ENCODE measurements around the gene CFH. TPM values are rescaled to one million over a fixed set of nuclear protein-coding genes. Genes with fewer than 3 reads are reported as not detected.

CFH gene
- total RNA-seq = 100 to 1,000 TPM in 3 of 4 donors, 10 to 100 TPM in 1; 65.1 to 285 (median 127) TPM

GRCh38 chr1:196651637-196652215 lies at the start of gene CFH:
CFH (plus strand) TSS chr1:196652043; CDS start chr1:196652118, 75 bp downstream.
- ATAC-seq (ENCODE audit: low FRiP score) (peak; percentile 78), DNase-seq (ENCODE audit: low spot score) (no peak)
- no peak for TF ChIP-seq CTCF (IDR thresholded peaks at IDR 0.05)

- ATAC-seq (ENCODE audit: low FRiP score) (no peak), DNase-seq (ENCODE audit: low spot score) (no peak)
- no peak for TF ChIP-seq CTCF (IDR thresholded peaks at IDR 0.05)
Observed at GRCh38 chr1:196603651-196604050, 48.2 kb upstream of the CFH start.

GRCh38 chr1:196607981-196608380 lies 43.9 kb upstream of the CFH start:
- TF ChIP-seq CTCF (IDR thresholded peaks at IDR 0.05) = no peak
- ATAC-seq (ENCODE audit: low FRiP score) (no peak), DNase-seq (ENCODE audit: low spot score) (no peak)

- DNase-seq (ENCODE audit: low spot score) (no peak), ATAC-seq (ENCODE audit: low FRiP score) (peak; percentile 83)
- no peak for TF ChIP-seq CTCF (IDR thresholded peaks at IDR 0.05)
Observed at GRCh38 chr1:196608390-196609369, 43.2 kb upstream of the CFH start, which contains the start of gene KCNT2. KCNT2 (minus strand) TSS chr1:196608440; CDS start chr1:196608309, 131 bp downstream.

GRCh38 chr1:196609370-196609737 lies 42.5 kb upstream of the CFH start:
- DNase-seq (ENCODE audit: low spot score) (no peak), ATAC-seq (ENCODE audit: low FRiP score) (peak; percentile 14)
- TF ChIP-seq CTCF (IDR thresholded peaks at IDR 0.05) = no peak

GRCh38 chr1:196611873-196612272 lies 40.0 kb upstream of the CFH start:
- DNase-seq (ENCODE audit: low spot score) = no peak
- TF ChIP-seq CTCF (IDR thresholded peaks at IDR 0.05) = no peak
- no peak for ATAC-seq (ENCODE audit: low FRiP score)
